ENCODE measurements around the gene A3GALT2. TPM values are rescaled to one million over a fixed set of nuclear protein-coding genes. Genes with fewer than 3 reads are reported as not detected.

Gene A3GALT2
- total RNA-seq, 6 experiments from 2014 or later, result not detected

GRCh38 chr1:33258788-33259274 lies 62.1 kb downstream of the A3GALT2 start:
- H3K27me3 Mint-ChIP-seq (ENCODE audit: insufficient read depth), result peaks cover 10% of the 10 kb centered on the region
- peaks cover 38% of the 10 kb centered on the region for H3K4me1 Mint-ChIP-seq (ENCODE audit: low read depth)
- no peaks in the 10 kb centered on the region for H3K9me3 Mint-ChIP-seq
- no peak for TF ChIP-seq CTCF (IDR thresholded peaks at IDR 0.05)
- no peak overlapping the region; the same call in 1 of the 2 replicates for H3K27ac Mint-ChIP-seq
- no peak overlapping the region for H3K4me3 Mint-ChIP-seq
- no peak for DNase-seq
- H3K36me3 Mint-ChIP-seq (ENCODE audit: low read depth), result peaks cover 4% of the 10 kb centered on the region; the same call in 1 of the 2 replicates

- Mint-ChIP-seq H3K4me3 (peak overlapping the region; percentile 97), H3K27ac (peak overlapping the region; percentile 98), H3K4me1 (ENCODE audit: low read depth) (peaks cover 38% of the 10 kb centered on the region), H3K9me3 (no peaks in the 10 kb centered on the region), H3K27me3 (ENCODE audit: insufficient read depth) (peaks cover 10% of the 10 kb centered on the region; the same call in 1 of the 2 replicates), H3K36me3 (ENCODE audit: low read depth) (peaks cover 4% of the 10 kb centered on the region; the same call in 1 of the 2 replicates)
- TF ChIP-seq CTCF (IDR thresholded peaks at IDR 0.05), result no peak
- DNase-seq, result no peak
These were observed 62.9 kb downstream of the A3GALT2 start for GRCh38 chr1:33257772-33258712.

- DNase-seq, result no peak
- peaks cover 38% of the 10 kb centered on the region for H3K4me1 Mint-ChIP-seq (ENCODE audit: low read depth)
- peak overlapping the region; percentile 98 for H3K27ac Mint-ChIP-seq
These were observed 63.6 kb downstream of the A3GALT2 start for GRCh38 chr1:33257207-33257771.

More at GRCh38 chr1:33257207-33257771, 63.6 kb downstream of the A3GALT2 start:
- Mint-ChIP-seq H3K27me3 (ENCODE audit: insufficient read depth) (peaks cover 10% of the 10 kb centered on the region; the same call in 1 of the 2 replicates), H3K36me3 (ENCODE audit: low read depth) (peaks cover 4% of the 10 kb centered on the region; the same call in 1 of the 2 replicates), H3K9me3 (no peaks in the 10 kb centered on the region), H3K4me3 (peak overlapping the region; percentile 97)
- TF ChIP-seq CTCF (IDR thresholded peaks at IDR 0.05), result no peak

Small RNAs within 50 kb of the gene (microRNA-seq; reads per million reads assigned to microRNA genes)
- gene MIR3605, result 51.7 reads per million, percentile 40 among the genes with 10 or more reads in this experiment

Other genes with a start within 250 kb of the A3GALT2 start
- gene AZIN2, start 239.9 kb downstream of the A3GALT2 start, total RNA-seq (2021; fragmentation: NEBNext Ultra II Directional; extraction: Animal tissue kit (Norgen Biotek cat#: 25700)), result 1 to 10 TPM; 2.4 to 3.7 (median 3.1) TPM
- 1 to 10 TPM; 6.2 to 7.9 (median 7.1) TPM for gene TRIM62, start 139.1 kb downstream of the A3GALT2 start, total RNA-seq (2021; fragmentation: NEBNext Ultra II Directional; extraction: Animal tissue kit (Norgen Biotek cat#: 25700))
- gene ZNF362, start 64.6 kb downstream of the A3GALT2 start, total RNA-seq (2021; fragmentation: NEBNext Ultra II Directional; extraction: Animal tissue kit (Norgen Biotek cat#: 25700)), result 10 to 100 TPM; 15.3 to 19.6 (median 17.0) TPM
- 100 to 1,000 TPM in 2 of 6 experiments, 10 to 100 TPM in 4; 86.5 to 105 (median 99.6) TPM for gene PHC2, start 110.0 kb upstream of the A3GALT2 start, total RNA-seq (2021; fragmentation: NEBNext Ultra II Directional; extraction: Animal tissue kit (Norgen Biotek cat#: 25700))
- gene ZSCAN20, start 151.5 kb upstream of the A3GALT2 start, total RNA-seq (2021; fragmentation: NEBNext Ultra II Directional; extraction: Animal tissue kit (Norgen Biotek cat#: 25700)), result 1 to 10 TPM; 5.0 to 6.2 (median 5.6) TPM